Naive thymus-derived CD8-positive, alpha-beta T cell (primary cell): ENCODE measurements around the gene RFNG. TPM values are rescaled to one million over a fixed set of nuclear protein-coding genes. Genes with fewer than 3 reads are reported as not detected.

Experiments used
- ATAC-seq, 2 donors: fragments of 150-1000 bp; cut with Tn5 transposase in 1 of 2; sonication (Bioruptor Pico), chemical (Tn5 transposase) in 1 of 2; 1 replicate in 1 of 2; 2 replicates in 1 of 2; pipeline ENCODE4 v1.10.0; 2021; ENCODE audit warnings: mild to moderate bottlenecking in 2 of 2, moderate library complexity in 2 of 2
- POLR2A ChIA-PET: fragments of 350-600 bp; sonication (Branson Sonifier 250); formaldehyde crosslinking; loops from one replicate; lab custom pipeline; 2021; ENCODE audit warnings: antibody characterized with exemption; lab: Charles Lee
- DNase-seq, 10 donors: peaks; one replicate each; pipeline versions ENCODE4 v3.0.0 to v3.0.0-alpha.2; 2020 to 2022
- H3K27ac Mint-ChIP-seq, 10 donors: one replicate each; pipeline ENCODE4 v1.8.0; 2020 to 2022; ENCODE audit warnings: mild to moderate bottlenecking in 10 of 10, mixed read lengths in 10 of 10, moderate library complexity in 4 of 10, inconsistent platforms in 1 of 10
- H3K27me3 Mint-ChIP-seq, 5 donors: one replicate each; pipeline ENCODE4 v1.8.0; 2021 to 2022; ENCODE audit warnings: mixed read lengths in 5 of 5
- H3K36me3 Mint-ChIP-seq, 3 donors: one replicate each; pipeline ENCODE4 v1.8.0; 2020 to 2022; ENCODE audit warnings: mixed read lengths in 3 of 3, mild to moderate bottlenecking in 2 of 3, inconsistent platforms in 1 of 3
- H3K4me1 Mint-ChIP-seq, 4 donors: one replicate each; pipeline ENCODE4 v1.8.0; 2021 to 2022; ENCODE audit warnings: mixed read lengths in 4 of 4
- H3K4me3 Mint-ChIP-seq, 10 donors: one replicate each; pipeline ENCODE4 v1.8.0; 2020 to 2022; ENCODE audit warnings: mild to moderate bottlenecking in 10 of 10, mixed read lengths in 10 of 10, moderate library complexity in 6 of 10, inconsistent platforms in 1 of 10
- H3K9me3 Mint-ChIP-seq, 9 donors: one replicate each; pipeline ENCODE4 v1.8.0; 2020 to 2022; ENCODE audit warnings: mixed read lengths in 9 of 9, mild to moderate bottlenecking in 3 of 9, inconsistent platforms in 1 of 9, moderate library complexity in 1 of 9
- polyA plus RNA-seq, 3 donors: library from polyadenylated mRNA; unstranded; fragments of 300-500 nt; fragmentation: Illumina TruSeq; gene quantifications; one replicate each; pipeline ENCODE4 v1.2.3, GENCODE V29; 2021
- total RNA-seq, 8 experiments: library from RNA in 2 of 8; stranded (reverse) in 2 of 8; gene quantifications; one replicate each; pipeline ENCODE4 v1.2.3 and lab custom pipeline; 2021 to 2026

The RFNG gene
- total and polyA plus RNA-seq, 5 experiments from 2014 or later, result 2.2 to 42.1 (median 8.5) TPM

DNA sequence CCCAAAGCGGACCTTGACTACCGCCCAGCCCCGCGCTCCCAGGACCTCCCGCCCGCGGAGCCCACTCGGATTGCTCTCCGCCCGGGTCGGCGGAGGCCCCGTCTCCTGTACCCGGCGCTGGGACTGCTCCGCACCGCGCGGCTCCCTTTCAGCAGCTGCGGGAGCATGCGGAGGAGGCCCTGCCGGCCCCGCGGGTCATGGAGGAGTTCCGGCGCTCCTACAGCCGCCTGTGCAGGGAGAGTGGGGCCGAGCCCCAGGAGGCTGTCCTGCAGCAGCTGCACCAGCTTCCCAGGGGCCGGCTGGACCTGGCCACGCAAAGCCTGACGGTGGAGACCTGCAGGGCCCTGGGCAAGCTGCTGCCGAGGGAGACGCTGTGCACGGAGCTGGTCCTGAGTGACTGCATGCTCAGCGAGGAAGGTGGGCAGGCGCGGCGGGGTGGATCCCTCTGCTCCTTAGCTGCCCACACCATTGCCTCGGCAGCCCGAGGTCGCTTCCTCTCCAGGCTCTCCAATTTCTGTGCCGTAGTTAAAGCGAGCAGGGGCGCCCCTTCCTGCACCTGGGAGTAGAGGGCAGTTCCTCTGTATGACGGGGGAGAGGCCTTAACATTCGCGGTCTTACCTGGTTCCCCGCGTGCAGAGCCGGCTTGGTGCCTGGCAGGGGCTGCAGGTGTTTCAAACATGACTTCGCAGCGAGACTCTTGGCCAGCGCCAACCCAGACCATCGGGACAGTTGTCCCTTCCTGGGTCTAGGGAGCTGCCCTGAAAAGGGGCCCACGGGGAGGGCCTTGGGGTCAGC, 28.0 kb downstream of the RFNG start:
- no peaks in the 10 kb centered on the region for H3K9me3 Mint-ChIP-seq
- H3K27me3 Mint-ChIP-seq, result no peaks in the 10 kb centered on the region
- H3K4me3 Mint-ChIP-seq, result peak overlapping the region; percentile 67 to 88 (median 76)
- peaks cover 12 to 29% (median 24%) of the 10 kb centered on the region in 4 donors for H3K4me1 Mint-ChIP-seq
- DNase-seq (peak in 2 of 10 donors; percentile 13 to 27), ATAC-seq (peak in 1 of 2 donors; percentile 8)
- POLR2A ChIA-PET, result interaction anchor here (1.0 to 6.0 kb wide), 12 partner anchors 14 to 269 kb away, joined by 3 to 61 read pairs (median 5); partner anchors contain the start of genes ARHGDIA, ASPSCR1, DCXR and DUS1L
- peak overlapping the region in 3 of 10 donors; percentile 9 to 22 (median 15) for H3K27ac Mint-ChIP-seq
- H3K36me3 Mint-ChIP-seq, result peaks cover 0 to 1% (median 0%) of the 10 kb centered on the region in 3 donors

DNA sequence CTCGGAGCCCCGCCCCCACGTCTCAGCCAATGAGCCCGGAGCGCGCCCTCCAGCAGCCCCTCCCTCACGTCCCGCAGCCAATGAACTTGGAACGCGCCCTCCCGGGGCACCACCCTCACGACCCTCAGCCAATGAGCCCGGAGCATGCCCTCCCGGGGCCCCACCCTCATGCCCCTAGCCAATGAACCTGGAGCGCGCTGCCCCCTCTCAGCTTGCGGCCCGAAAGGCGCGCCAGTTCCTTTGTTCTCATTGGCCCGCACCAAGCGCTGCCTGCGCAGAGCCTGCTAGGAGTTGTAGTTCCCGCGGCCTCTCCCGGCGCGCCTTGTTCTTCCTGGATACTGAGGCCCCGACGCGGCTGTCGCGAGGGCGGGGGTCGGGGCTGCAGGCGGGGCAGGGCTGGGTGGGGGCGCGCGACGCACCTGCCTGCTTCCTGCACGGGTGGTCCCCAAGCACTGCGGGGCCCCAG, 28.6 kb downstream of the RFNG start, which contains the start of gene LRRC45:
Gene LRRC45, plus strand, starts transcription at position 325 of the 466 bp plus-strand sequence. CDS start 339 bp downstream, outside the sequence.
- H3K4me1 Mint-ChIP-seq, result peaks cover 12 to 29% (median 24%) of the 10 kb centered on the region in 4 donors
- ATAC-seq (peak; percentile 93 to 96), DNase-seq (peak; percentile 94 to 100 (median 100))
- H3K27me3 Mint-ChIP-seq, result no peaks in the 10 kb centered on the region
- peak within 1 kb of the TSS; percentile 76 to 92 (median 84) for H3K4me3 Mint-ChIP-seq
- no peaks in the 10 kb centered on the region for H3K9me3 Mint-ChIP-seq
- H3K27ac Mint-ChIP-seq, result peak within 1 kb of the TSS in 8 of 10 donors; percentile 15 to 93 (median 66)
- POLR2A ChIA-PET, result interaction anchor here (0.7 to 6.0 kb wide), 15 partner anchors 13 to 497 kb away, joined by 3 to 61 read pairs (median 4); partner anchors contain the start of genes ARHGDIA, ASPSCR1, DCXR and DUS1L
- peaks cover 0 to 4% (median 0%) of the 10 kb centered on the region in 3 donors for H3K36me3 Mint-ChIP-seq

DNA sequence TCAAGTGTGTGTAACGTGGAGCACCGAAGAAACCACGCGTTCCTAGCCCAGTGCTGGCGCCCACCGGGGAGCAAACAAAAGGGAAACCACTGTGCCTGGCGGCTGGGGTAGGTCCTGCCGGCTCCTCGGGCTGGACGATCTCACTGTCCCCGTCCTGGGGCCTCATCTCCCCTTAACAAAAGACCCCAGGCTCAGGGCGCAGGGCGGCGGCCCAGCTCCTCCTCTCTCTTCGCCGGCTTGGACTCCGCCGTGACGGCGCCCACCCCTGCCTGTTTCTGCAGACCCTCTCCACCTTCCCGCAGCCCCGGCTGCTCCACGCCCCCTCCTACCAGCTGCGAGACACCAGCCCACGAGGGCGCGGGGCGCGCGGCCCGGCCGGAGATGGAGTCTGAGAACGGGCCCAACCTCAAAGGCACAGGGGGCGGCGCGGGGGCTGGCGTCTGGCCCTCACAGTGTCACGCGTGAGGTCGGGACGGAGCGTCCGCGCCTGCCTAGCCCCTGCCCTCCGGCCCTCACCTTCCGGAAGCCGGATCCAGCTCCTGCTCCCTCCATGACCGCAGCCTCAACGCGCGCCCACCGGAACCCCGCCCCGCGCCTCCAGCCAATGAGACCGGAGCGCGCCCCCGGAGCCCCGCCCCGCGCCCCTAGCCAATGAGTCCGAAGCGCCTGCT, 29.2 kb downstream of the RFNG start, which contains the start of gene CENPX:
Gene CENPX, minus strand, starts transcription at position 569 of the 671 bp plus-strand sequence. Its CDS starts 17 bp downstream, at position 552.
- ATAC-seq (no peak), DNase-seq (no peak)
- POLR2A ChIA-PET, result interaction anchor here (0.5 to 6.0 kb wide), 15 partner anchors 14 to 498 kb away, joined by 3 to 61 read pairs (median 5); partner anchors contain the start of genes ARHGDIA, ASPSCR1, DCXR and DUS1L
- Mint-ChIP-seq H3K27me3 (no peaks in the 10 kb centered on the region), H3K4me1 (peaks cover 10 to 29% (median 23%) of the 10 kb centered on the region in 4 donors), H3K9me3 (no peaks in the 10 kb centered on the region), H3K36me3 (peaks cover 0 to 4% (median 0%) of the 10 kb centered on the region in 3 donors), H3K4me3 (peak within 1 kb of the TSS; percentile 76 to 92 (median 84)), H3K27ac (peak within 1 kb of the TSS in 8 of 10 donors; percentile 57 to 93 (median 70))

DNA sequence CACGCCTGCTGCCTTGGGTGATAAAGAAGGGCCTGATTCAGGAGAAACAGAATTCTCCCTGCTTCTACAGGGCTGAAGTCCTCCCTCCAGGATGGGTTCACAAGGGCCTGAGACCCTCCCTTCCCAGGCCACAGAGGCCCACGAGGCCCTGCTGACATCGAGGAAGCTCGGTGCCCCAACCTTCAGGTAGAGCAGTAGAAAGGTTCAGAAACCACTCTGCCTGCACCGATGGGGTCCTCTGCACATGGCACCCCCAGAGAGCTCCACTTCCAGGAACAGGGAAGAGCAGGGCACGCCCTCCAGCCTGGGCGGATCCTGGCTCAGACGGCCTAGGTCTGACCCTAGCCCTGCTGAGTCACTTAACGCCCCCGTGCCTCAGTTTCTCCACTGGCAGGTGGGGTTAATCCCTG, 29.7 kb downstream of the RFNG start:
- ATAC-seq (no peak), DNase-seq (no peak)
- H3K36me3 Mint-ChIP-seq, result peaks cover 0 to 4% (median 0%) of the 10 kb centered on the region in 3 donors
- peak overlapping the region in 6 of 10 donors; percentile 57 to 90 (median 66) for H3K27ac Mint-ChIP-seq
- no peaks in the 10 kb centered on the region for H3K9me3 Mint-ChIP-seq
- POLR2A ChIA-PET, result interaction anchor here (0.9 to 6.0 kb wide), 7 partner anchors 16 to 151 kb away, joined by 3 to 61 read pairs (median 13); partner anchors contain the start of genes ARHGDIA, ASPSCR1, DCXR and NOTUM
- H3K4me1 Mint-ChIP-seq, result peaks cover 10 to 29% (median 23%) of the 10 kb centered on the region in 4 donors
- no peaks in the 10 kb centered on the region for H3K27me3 Mint-ChIP-seq
- H3K4me3 Mint-ChIP-seq, result peak overlapping the region; percentile 76 to 92 (median 84)

GRCh38 chr17:82021107-82021899, 30.3 kb downstream of the RFNG start:
- no peaks in the 10 kb centered on the region for H3K27me3 Mint-ChIP-seq
- DNase-seq (peak; percentile 30 to 84 (median 53)), ATAC-seq (no peak)
- H3K36me3 Mint-ChIP-seq, result peaks cover 0 to 4% (median 0%) of the 10 kb centered on the region in 3 donors
- H3K4me1 Mint-ChIP-seq, result peaks cover 10 to 29% (median 23%) of the 10 kb centered on the region in 4 donors
- peak overlapping the region; percentile 76 to 92 (median 84) for H3K4me3 Mint-ChIP-seq
- no peaks in the 10 kb centered on the region for H3K9me3 Mint-ChIP-seq
- POLR2A ChIA-PET, result interaction anchor here (0.5 to 6.0 kb wide), 5 partner anchors 16 to 81 kb away, joined by 3 to 61 read pairs (median 12); partner anchors contain the start of genes ASPSCR1, DCXR and NOTUM
- H3K27ac Mint-ChIP-seq, result peak overlapping the region in 7 of 10 donors; percentile 36 to 90 (median 65)

- Mint-ChIP-seq H3K4me1 (peaks cover 7 to 29% (median 23%) of the 10 kb centered on the region in 4 donors), H3K4me3 (peak overlapping the region in 5 of 10 donors; percentile 22 to 62 (median 40)), H3K27ac (no peak overlapping the region), H3K27me3 (no peaks in the 10 kb centered on the region), H3K36me3 (peaks cover 0 to 4% (median 0%) of the 10 kb centered on the region in 3 donors), H3K9me3 (no peaks in the 10 kb centered on the region)
- DNase-seq, result no peak
- ATAC-seq, result no peak
- POLR2A ChIA-PET, result interaction anchor here (0.5 to 6.0 kb wide), 6 partner anchors 17 to 82 kb away, joined by 3 to 61 read pairs (median 8); partner anchors contain the start of genes ASPSCR1, DCXR and NOTUM
These were observed 31.0 kb downstream of the RFNG start for GRCh38 chr17:82020572-82021106.

DNA sequence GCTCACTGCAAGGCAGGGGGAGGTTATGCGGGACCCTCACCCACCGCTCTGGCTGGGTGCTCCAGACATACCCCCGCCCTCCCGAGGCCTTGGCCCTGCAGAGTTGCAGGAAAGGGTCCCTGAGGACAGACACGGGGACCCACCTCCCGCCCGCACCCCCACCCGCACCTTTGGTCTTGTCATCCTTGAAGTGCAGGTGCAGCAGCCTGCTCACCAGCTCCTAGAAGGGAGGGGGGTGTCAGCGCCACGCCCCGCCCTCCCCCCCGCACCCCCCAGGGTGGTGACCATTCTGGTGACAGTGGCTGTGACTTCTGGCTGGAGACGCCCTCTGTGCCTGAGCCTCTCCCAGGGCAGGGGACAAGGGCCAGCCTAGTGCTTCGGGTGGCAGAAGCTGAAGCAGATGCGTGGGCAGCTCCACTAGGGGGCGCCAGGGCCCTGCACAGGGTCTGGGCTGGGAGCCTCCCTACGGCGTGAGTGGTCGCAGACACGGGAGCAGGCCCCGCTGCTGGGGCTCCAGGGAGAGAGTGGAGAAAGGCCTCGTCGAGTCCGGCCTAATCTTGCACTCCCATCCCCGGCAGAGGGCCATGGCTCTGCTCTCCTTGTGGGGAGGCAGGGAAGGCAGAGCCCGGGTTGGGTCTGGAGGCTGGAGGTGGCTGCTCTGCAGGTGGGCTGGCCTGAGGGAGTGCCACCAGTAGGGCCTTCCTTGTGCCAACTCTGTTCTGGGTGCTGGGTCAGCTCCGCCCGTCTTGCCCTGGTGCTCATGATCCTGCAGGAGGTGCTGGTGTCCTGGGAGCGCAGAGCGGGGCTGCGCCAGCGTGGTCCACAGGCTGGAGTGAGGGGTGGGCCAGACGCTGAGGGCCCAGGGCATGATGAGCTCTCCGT, 31.7 kb downstream of the RFNG start:
- no peaks in the 10 kb centered on the region for H3K27me3 Mint-ChIP-seq
- POLR2A ChIA-PET, result interaction anchor here (0.8 to 4.6 kb wide), 3 partner anchors 17 to 60 kb away, joined by 3 to 61 read pairs (median 5); partner anchors contain the start of genes ASPSCR1 and NOTUM
- H3K27ac Mint-ChIP-seq, result peak overlapping the region in 1 of 10 donors; percentile 39
- H3K4me1 Mint-ChIP-seq, result peaks cover 7 to 29% (median 23%) of the 10 kb centered on the region in 4 donors
- peak; percentile 24 to 80 (median 57) for DNase-seq
- ATAC-seq, result no peak
- H3K4me3 Mint-ChIP-seq, result peak overlapping the region in 2 of 10 donors; percentile 33 to 68
- no peaks in the 10 kb centered on the region for H3K9me3 Mint-ChIP-seq
- H3K36me3 Mint-ChIP-seq, result peaks cover 0 to 4% (median 0%) of the 10 kb centered on the region in 3 donors

DNA sequence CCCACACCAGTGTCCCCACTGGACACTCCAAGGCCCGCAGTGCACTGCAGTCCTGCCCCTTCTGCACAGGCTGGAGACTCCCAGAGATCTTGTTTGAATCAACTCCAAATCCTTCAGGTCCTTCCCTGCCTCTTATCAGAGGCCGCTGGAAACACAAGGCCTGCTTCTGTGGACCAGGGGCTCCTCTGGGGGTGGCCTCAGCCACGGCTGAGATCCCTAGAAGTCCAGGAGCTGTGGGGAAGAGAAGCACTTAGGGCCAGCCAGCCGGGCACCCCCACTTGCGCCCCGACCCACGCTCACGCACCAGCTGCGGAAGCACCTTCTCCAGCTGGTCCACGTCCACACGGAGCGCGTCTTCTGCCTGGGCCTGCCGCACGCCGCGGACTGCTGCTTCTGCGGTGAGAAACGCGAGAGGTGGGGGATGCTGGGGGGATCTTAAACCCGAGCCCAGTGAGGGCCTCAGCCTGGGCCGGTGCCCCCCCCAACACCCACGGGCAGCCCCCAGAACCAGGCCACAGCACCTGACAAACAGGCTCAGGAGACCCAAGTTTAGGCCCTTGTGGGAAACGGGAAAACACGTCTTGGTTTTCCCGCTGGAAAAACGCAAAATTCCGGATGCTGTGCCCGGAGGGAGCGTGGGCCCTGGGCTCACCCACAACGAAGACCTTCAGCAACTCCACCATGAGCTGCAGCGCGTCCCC, 32.5 kb downstream of the RFNG start:
- H3K36me3 Mint-ChIP-seq, result peaks cover 0 to 4% (median 0%) of the 10 kb centered on the region in 3 donors
- POLR2A ChIA-PET, result interaction anchor here (1.4 to 4.6 kb wide), 3 partner anchors 42 to 59 kb away, joined by 5 to 61 read pairs (median 5); partner anchors contain the start of genes ASPSCR1 and NOTUM
- no peak overlapping the region for H3K4me3 Mint-ChIP-seq
- H3K9me3 Mint-ChIP-seq, result no peaks in the 10 kb centered on the region
- H3K27me3 Mint-ChIP-seq, result no peaks in the 10 kb centered on the region
- DNase-seq (no peak), ATAC-seq (no peak)
- H3K27ac Mint-ChIP-seq, result no peak overlapping the region
- H3K4me1 Mint-ChIP-seq, result peaks cover 7 to 29% (median 22%) of the 10 kb centered on the region in 4 donors

GRCh38 chr17:82018152-82018988, 33.2 kb downstream of the RFNG start:
- no peaks in the 10 kb centered on the region for H3K27me3 Mint-ChIP-seq
- peak overlapping the region in 2 of 10 donors; percentile 22 to 41 for H3K4me3 Mint-ChIP-seq
- DNase-seq, result no peak
- H3K36me3 Mint-ChIP-seq, result peaks cover 0 to 4% (median 0%) of the 10 kb centered on the region in 3 donors
- H3K4me1 Mint-ChIP-seq, result peaks cover 5 to 22% (median 17%) of the 10 kb centered on the region in 4 donors
- POLR2A ChIA-PET, result interaction anchor here (2.2 kb wide), 1 partner anchor 58 kb away, joined by 5 read pairs; the partner anchor contains the start of gene NOTUM
- H3K27ac Mint-ChIP-seq, result no peak overlapping the region
- ATAC-seq, result no peak
- H3K9me3 Mint-ChIP-seq, result no peaks in the 10 kb centered on the region
